ENCODE measurements around the gene NEUROD2. TPM values are rescaled to one million over a fixed set of nuclear protein-coding genes. Genes with fewer than 3 reads are reported as not detected.

NEUROD2 gene
- total and polyA plus RNA-seq, 2 experiments from 2014 or later, result not detected

DNA sequence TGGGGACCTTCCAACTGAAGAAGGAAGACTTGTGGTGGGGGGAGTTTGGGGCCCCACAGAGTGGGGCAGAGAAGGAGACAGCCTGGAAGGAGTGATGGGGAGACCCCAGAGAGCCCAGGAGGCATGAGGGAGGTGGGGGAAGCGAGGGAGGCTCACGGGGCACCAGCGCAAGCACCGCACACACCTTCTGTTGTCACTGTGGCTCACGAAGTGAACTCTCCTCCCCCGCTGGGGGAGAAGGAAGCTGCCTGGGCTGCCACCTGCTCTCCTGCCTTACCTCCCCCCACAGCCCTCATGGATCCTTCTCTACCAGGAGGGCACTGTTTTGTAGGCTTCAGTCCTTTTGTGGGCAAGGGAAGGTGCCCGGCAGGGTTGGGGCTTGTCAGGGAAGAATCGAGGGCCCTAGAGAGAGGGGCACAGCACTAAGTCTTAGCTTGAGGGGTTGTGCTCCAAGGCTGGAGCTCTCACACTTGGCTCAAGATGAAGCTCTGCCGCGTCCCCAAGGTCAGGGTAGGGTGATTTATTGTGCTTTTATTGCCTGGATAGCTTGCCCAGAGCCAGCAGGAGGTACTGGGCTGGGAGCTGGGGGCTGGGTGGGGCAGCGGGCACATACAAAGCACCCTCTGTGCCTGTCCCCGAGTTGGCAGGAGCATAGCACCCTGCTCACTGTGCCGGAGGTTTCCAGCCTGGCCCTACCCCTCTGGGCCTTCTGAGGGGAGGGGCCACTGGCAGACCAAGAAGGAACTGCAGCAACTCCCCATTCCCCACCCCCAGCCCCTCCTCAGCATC lies 24.6 kb upstream of the NEUROD2 start (continued):
- TF ChIP-seq, protein P1, sequence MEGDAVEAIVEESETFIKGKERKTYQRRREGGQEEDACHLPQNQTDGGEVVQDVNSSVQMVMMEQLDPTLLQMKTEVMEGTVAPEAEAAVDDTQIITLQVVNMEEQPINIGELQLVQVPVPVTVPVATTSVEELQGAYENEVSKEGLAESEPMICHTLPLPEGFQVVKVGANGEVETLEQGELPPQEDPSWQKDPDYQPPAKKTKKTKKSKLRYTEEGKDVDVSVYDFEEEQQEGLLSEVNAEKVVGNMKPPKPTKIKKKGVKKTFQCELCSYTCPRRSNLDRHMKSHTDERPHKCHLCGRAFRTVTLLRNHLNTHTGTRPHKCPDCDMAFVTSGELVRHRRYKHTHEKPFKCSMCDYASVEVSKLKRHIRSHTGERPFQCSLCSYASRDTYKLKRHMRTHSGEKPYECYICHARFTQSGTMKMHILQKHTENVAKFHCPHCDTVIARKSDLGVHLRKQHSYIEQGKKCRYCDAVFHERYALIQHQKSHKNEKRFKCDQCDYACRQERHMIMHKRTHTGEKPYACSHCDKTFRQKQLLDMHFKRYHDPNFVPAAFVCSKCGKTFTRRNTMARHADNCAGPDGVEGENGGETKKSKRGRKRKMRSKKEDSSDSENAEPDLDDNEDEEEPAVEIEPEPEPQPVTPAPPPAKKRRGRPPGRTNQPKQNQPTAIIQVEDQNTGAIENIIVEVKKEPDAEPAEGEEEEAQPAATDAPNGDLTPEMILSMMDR (conservative IDR thresholded peaks at IDR 0.05; ENCODE audit: low read depth in 2 of 2), result no peak
- no peak for TF ChIP-seq JUNB (IDR thresholded peaks at IDR 0.05; ENCODE audit: unreplicated experiment)
- no peak for TF ChIP-seq STAT1 (IDR thresholded peaks at IDR 0.05; ENCODE audit: unreplicated experiment)
- TF ChIP-seq, protein P2, sequence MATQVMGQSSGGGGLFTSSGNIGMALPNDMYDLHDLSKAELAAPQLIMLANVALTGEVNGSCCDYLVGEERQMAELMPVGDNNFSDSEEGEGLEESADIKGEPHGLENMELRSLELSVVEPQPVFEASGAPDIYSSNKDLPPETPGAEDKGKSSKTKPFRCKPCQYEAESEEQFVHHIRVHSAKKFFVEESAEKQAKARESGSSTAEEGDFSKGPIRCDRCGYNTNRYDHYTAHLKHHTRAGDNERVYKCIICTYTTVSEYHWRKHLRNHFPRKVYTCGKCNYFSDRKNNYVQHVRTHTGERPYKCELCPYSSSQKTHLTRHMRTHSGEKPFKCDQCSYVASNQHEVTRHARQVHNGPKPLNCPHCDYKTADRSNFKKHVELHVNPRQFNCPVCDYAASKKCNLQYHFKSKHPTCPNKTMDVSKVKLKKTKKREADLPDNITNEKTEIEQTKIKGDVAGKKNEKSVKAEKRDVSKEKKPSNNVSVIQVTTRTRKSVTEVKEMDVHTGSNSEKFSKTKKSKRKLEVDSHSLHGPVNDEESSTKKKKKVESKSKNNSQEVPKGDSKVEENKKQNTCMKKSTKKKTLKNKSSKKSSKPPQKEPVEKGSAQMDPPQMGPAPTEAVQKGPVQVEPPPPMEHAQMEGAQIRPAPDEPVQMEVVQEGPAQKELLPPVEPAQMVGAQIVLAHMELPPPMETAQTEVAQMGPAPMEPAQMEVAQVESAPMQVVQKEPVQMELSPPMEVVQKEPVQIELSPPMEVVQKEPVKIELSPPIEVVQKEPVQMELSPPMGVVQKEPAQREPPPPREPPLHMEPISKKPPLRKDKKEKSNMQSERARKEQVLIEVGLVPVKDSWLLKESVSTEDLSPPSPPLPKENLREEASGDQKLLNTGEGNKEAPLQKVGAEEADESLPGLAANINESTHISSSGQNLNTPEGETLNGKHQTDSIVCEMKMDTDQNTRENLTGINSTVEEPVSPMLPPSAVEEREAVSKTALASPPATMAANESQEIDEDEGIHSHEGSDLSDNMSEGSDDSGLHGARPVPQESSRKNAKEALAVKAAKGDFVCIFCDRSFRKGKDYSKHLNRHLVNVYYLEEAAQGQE (IDR thresholded peaks at IDR 0.05; ENCODE audit: unreplicated experiment), result no peak
- TF ChIP-seq CREB1 (CRISPR knock-in tag; IDR thresholded peaks at IDR 0.05; ENCODE audit: low read depth), result no peak
- no peak for TF ChIP-seq EZH2 (IDR thresholded peaks at IDR 0.05; ENCODE audit: low read depth, unreplicated experiment)
- TF ChIP-seq ZNF114 (CRISPR knock-in tag; IDR thresholded peaks at IDR 0.05), result no peak

DNA sequence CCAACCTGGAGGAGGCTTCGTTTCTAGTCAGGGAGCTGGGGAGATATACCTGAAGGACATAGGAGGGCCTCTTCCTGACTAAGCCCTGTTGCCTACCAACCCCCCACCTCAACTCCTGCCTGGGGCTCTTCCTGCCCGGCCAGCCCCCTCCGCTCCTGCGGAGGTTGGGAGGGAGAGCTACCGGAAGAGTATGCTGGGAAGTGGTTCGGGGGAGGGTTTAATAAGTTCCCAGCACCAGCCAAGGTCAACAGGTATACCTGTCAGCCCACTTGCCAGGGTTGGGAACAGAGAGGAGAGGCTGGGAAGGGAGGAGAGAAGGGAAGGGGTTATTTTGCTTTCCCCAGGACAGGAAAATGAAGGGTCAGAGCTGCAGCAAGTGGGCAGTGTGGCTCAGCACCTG lies 23.7 kb upstream of the NEUROD2 start:
- Mint-ChIP-seq H3K9me3 (no peaks in the 10 kb centered on the region; the same call in 2 of the 3 replicates), H3K27ac (peak overlapping the region; percentile 37), H3K4me1 (peaks cover 73% of the 10 kb centered on the region), H3K4me3 (peak overlapping the region; percentile 35), H3K27me3 (ENCODE audit: insufficient read depth, low read depth, poor library complexity) (peaks cover 39% of the 10 kb centered on the region), H3K36me3 (ENCODE audit: low read depth) (0 out of 3 replicates have a peak, but pooled peaks cover 2% of the 10 kb centered on the region)
- ATAC-seq, result peak; percentile 27
- H3K27ac ChIP-seq (ENCODE audit: low read depth), result peak overlapping the region; percentile 32
- peaks cover 73% of the 10 kb centered on the region for H3K4me1 ChIP-seq (ENCODE audit: insufficient read depth)
- peak overlapping the region; percentile 49 for H3K4me3 ChIP-seq
- H3K9me2 ChIP-seq (ENCODE audit: insufficient read depth), result no peaks in the 10 kb centered on the region
- H3K36me3 ChIP-seq (ENCODE audit: insufficient read depth), result no peaks in the 10 kb centered on the region
- peaks cover 11% of the 10 kb centered on the region; the same call in 1 of the 2 replicates for H3F3A ChIP-seq (replicated peaks; ENCODE audit: low read depth)
- H3K79me2 ChIP-seq (replicated peaks; ENCODE audit: insufficient read depth), result no peaks in the 10 kb centered on the region
- peaks cover 30% of the 10 kb centered on the region for H3K27me3 ChIP-seq (ENCODE audit: insufficient read depth)
- DNase-seq (ENCODE audit: low spot score), result peak; percentile 84
- peak; percentile 39; the same call in 1 of the 2 replicates for TF ChIP-seq POLR2AphosphoS5 (IDR thresholded peaks at IDR 0.05; ENCODE audit: low read depth)
- no peak for TF ChIP-seq JUNB (IDR thresholded peaks at IDR 0.05; ENCODE audit: unreplicated experiment)
- TF ChIP-seq, protein P3, sequence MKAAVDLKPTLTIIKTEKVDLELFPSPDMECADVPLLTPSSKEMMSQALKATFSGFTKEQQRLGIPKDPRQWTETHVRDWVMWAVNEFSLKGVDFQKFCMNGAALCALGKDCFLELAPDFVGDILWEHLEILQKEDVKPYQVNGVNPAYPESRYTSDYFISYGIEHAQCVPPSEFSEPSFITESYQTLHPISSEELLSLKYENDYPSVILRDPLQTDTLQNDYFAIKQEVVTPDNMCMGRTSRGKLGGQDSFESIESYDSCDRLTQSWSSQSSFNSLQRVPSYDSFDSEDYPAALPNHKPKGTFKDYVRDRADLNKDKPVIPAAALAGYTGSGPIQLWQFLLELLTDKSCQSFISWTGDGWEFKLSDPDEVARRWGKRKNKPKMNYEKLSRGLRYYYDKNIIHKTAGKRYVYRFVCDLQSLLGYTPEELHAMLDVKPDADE (IDR thresholded peaks at IDR 0.05), result peak; percentile 56
- no peak for TF ChIP-seq NANOG (IDR thresholded peaks at IDR 0.05; ENCODE audit: borderline replicate concordance)
- TF ChIP-seq, protein P4, sequence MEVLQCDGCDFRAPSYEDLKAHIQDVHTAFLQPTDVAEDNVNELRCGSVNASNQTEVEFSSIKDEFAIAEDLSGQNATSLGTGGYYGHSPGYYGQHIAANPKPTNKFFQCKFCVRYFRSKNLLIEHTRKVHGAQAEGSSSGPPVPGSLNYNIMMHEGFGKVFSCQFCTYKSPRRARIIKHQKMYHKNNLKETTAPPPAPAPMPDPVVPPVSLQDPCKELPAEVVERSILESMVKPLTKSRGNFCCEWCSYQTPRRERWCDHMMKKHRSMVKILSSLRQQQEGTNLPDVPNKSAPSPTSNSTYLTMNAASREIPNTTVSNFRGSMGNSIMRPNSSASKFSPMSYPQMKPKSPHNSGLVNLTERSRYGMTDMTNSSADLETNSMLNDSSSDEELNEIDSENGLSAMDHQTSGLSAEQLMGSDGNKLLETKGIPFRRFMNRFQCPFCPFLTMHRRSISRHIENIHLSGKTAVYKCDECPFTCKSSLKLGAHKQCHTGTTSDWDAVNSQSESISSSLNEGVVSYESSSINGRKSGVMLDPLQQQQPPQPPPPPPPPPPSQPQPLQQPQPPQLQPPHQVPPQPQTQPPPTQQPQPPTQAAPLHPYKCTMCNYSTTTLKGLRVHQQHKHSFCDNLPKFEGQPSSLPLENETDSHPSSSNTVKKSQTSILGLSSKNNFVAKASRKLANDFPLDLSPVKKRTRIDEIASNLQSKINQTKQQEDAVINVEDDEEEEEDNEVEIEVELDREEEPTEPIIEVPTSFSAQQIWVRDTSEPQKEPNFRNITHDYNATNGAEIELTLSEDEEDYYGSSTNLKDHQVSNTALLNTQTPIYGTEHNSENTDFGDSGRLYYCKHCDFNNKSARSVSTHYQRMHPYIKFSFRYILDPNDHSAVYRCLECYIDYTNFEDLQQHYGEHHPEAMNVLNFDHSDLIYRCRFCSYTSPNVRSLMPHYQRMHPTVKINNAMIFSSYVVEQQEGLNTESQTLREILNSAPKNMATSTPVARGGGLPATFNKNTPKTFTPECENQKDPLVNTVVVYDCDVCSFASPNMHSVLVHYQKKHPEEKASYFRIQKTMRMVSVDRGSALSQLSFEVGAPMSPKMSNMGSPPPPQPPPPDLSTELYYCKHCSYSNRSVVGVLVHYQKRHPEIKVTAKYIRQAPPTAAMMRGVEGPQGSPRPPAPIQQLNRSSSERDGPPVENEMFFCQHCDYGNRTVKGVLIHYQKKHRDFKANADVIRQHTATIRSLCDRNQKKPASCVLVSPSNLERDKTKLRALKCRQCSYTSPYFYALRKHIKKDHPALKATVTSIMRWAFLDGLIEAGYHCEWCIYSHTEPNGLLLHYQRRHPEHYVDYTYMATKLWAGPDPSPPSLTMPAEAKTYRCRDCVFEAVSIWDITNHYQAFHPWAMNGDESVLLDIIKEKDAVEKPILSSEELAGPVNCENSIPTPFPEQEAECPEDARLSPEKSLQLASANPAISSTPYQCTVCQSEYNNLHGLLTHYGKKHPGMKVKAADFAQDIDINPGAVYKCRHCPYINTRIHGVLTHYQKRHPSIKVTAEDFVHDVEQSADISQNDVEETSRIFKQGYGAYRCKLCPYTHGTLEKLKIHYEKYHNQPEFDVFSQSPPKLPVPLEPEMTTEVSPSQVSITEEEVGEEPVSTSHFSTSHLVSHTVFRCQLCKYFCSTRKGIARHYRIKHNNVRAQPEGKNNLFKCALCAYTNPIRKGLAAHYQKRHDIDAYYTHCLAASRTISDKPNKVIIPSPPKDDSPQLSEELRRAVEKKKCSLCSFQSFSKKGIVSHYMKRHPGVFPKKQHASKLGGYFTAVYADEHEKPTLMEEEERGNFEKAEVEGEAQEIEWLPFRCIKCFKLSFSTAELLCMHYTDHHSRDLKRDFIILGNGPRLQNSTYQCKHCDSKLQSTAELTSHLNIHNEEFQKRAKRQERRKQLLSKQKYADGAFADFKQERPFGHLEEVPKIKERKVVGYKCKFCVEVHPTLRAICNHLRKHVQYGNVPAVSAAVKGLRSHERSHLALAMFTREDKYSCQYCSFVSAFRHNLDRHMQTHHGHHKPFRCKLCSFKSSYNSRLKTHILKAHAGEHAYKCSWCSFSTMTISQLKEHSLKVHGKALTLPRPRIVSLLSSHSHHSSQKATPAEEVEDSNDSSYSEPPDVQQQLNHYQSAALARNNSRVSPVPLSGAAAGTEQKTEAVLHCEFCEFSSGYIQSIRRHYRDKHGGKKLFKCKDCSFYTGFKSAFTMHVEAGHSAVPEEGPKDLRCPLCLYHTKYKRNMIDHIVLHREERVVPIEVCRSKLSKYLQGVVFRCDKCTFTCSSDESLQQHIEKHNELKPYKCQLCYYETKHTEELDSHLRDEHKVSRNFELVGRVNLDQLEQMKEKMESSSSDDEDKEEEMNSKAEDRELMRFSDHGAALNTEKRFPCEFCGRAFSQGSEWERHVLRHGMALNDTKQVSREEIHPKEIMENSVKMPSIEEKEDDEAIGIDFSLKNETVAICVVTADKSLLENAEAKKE (CRISPR knock-in tag; IDR thresholded peaks at IDR 0.05), result peak; percentile 74; the same call in 1 of the 2 replicates
- no peaks in the 10 kb centered on the region for H4K20me1 ChIP-seq (replicated peaks; ENCODE audit: insufficient read depth)
- H2AFZ ChIP-seq, result 0 out of 2 replicates have a peak overlapping the region, but pooled peaks have one; percentile 11
- H3K4me2 ChIP-seq, result peak overlapping the region; percentile 95
